GM12873 (cell line): ENCODE results near the gene SERPINB11.

Source experiments
- TF ChIP-seq, protein P1 (sequence below): IDR thresholded peaks from 2 replicates; pipeline ENCODE4 v1.5.1; 2012; ENCODE audit warnings: low read depth, mild to moderate bottlenecking, moderate library complexity, low read length, control low read depth; ENCODE audit not compliant: insufficient read depth; ENCODE audit errors: missing control alignments

Gene SERPINB11

DNA sequence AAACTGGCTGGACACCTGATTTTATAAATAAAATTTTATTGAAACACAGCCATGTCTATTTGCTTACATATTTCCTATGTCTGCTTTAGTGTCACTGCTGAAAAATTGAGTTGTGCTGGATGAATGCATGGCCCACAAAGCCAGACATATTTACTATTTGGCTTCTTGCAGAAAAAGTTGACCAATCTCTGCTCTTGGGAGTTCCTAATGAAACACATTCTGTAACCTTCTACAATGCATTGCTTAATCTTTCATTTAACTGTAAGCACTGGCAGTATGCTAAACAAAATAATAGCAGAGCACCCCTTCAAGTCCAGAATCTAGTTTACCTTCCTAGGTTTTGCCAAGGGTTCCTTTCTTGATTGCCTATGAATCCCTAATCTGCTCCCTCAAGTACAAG lies 54.8 kb downstream of the SERPINB11 start:
- TF ChIP-seq, protein P1, sequence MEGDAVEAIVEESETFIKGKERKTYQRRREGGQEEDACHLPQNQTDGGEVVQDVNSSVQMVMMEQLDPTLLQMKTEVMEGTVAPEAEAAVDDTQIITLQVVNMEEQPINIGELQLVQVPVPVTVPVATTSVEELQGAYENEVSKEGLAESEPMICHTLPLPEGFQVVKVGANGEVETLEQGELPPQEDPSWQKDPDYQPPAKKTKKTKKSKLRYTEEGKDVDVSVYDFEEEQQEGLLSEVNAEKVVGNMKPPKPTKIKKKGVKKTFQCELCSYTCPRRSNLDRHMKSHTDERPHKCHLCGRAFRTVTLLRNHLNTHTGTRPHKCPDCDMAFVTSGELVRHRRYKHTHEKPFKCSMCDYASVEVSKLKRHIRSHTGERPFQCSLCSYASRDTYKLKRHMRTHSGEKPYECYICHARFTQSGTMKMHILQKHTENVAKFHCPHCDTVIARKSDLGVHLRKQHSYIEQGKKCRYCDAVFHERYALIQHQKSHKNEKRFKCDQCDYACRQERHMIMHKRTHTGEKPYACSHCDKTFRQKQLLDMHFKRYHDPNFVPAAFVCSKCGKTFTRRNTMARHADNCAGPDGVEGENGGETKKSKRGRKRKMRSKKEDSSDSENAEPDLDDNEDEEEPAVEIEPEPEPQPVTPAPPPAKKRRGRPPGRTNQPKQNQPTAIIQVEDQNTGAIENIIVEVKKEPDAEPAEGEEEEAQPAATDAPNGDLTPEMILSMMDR = no peak

DNA sequence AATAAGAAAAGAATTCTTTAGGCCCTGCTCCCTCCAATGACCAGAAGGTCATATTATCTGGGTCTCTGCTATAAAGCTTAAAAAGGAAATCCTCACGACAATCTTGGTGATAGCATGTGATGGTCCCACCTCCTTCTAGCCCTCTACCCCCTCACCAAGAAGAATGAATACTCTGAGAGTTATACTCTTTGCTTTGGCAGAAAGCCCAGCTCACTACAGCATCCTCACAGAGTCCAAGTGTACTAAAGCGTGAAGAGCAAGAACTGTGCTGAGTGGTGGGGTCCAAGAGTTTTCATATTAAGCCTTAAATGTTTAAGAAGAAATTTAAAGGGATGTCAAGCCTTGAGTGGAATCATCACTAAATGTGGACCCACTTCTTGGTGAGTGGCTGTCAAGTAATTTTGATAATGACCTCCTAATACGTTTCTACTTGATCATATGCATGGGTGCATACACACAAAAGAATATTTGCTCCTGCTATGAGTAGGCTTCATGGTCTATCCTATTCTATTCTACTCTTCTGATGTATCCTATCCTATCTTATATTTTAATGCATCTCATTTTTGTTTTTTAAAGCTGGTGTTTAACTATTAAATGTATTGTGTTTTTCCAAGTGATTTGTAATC lies 56.0 kb downstream of the SERPINB11 start:
- TF ChIP-seq, protein P1 = no peak

DNA sequence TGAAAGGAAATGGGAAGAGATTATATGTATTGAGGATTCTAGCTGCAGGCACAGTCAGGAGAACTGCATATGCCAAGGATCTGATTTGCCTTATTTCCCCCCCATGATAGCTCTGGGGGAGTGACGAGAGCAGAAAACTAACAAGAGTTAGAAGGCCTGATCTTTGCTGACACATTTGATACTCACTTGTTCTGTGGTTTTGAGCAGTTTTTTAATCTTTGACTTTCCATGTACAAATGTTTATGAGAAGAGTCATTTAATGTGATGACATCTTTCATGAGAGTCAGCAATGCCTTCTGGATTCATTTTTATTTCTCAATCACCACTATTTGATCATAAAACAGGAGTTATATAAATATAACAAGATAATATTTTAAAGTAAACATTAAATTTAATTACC lies 59.8 kb downstream of the SERPINB11 start:
- TF ChIP-seq, protein P1 = no peak

DNA sequence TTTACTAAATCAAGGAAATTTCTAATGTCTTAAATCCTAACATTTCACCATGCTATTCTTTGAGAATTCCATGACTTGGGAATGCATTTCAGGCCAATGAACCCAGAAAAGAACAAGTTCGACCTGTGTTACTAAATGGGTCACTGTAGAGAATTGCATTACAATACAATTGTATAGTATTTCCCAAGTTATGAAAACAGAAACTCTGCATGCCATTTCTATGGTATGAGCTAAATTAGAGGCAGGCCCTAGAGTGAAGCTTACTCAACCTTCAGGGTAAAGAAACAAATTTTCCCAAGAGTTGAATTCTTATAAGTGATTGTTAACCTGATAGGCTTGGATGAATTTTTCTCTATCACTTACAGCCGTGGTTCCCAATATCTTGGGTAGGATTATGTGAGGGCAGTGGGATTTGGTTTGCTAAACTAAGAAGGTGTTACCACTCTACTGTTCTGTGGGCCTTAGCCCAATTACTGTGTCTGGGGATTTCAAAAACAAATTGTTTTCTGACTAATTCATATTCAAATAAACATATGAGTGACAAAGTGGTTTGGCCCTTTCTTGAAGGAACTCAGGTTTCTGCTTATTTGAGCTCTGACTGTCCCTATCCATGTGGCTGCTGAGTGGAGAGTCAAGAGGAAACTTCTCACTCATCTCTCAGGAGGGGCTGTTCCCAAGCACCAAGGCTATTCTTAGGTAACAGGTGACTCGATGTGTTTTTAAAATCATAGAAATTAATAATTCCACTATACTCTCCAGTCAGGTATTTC lies 61.3 kb downstream of the SERPINB11 start:
- TF ChIP-seq, protein P1 = no peak

DNA sequence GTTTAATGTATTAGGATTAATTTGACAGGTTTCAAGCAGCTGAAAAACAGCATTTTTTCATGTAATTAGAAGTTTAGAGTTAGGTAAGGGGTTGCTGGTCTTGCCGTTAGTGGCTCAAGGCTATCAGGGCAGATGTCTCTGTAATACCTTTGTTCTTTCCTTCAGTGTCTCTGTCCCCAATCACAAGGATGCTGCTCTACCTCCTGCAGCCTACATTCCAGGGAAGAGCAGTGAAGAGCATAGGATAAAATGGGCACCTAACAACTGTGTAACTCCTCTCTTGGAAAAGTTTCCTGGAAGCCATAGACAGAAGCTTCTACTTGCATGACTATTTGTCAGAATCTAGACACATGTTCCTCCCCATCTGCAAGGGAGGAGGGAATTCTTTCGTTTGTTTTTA lies 63.1 kb downstream of the SERPINB11 start:
- TF ChIP-seq, protein P1 = no peak
